ENCODE data around the gene NEK5.
"Not testable (repeated sequence)": the region's sequence is repeated elsewhere in the genome, so short reads cannot be mapped to it uniquely, and the experiment has no call there.

NEK5 gene, protein sequence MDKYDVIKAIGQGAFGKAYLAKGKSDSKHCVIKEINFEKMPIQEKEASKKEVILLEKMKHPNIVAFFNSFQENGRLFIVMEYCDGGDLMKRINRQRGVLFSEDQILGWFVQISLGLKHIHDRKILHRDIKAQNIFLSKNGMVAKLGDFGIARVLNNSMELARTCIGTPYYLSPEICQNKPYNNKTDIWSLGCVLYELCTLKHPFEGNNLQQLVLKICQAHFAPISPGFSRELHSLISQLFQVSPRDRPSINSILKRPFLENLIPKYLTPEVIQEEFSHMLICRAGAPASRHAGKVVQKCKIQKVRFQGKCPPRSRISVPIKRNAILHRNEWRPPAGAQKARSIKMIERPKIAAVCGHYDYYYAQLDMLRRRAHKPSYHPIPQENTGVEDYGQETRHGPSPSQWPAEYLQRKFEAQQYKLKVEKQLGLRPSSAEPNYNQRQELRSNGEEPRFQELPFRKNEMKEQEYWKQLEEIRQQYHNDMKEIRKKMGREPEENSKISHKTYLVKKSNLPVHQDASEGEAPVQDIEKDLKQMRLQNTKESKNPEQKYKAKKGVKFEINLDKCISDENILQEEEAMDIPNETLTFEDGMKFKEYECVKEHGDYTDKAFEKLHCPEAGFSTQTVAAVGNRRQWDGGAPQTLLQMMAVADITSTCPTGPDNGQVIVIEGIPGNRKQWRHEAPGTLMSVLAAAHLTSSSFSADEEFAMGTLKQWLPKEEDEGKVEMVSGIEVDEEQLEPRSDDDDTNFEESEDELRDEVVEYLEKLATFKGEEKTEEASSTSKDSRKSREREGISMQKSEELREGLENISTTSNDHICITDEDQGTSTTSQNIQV

DNA sequence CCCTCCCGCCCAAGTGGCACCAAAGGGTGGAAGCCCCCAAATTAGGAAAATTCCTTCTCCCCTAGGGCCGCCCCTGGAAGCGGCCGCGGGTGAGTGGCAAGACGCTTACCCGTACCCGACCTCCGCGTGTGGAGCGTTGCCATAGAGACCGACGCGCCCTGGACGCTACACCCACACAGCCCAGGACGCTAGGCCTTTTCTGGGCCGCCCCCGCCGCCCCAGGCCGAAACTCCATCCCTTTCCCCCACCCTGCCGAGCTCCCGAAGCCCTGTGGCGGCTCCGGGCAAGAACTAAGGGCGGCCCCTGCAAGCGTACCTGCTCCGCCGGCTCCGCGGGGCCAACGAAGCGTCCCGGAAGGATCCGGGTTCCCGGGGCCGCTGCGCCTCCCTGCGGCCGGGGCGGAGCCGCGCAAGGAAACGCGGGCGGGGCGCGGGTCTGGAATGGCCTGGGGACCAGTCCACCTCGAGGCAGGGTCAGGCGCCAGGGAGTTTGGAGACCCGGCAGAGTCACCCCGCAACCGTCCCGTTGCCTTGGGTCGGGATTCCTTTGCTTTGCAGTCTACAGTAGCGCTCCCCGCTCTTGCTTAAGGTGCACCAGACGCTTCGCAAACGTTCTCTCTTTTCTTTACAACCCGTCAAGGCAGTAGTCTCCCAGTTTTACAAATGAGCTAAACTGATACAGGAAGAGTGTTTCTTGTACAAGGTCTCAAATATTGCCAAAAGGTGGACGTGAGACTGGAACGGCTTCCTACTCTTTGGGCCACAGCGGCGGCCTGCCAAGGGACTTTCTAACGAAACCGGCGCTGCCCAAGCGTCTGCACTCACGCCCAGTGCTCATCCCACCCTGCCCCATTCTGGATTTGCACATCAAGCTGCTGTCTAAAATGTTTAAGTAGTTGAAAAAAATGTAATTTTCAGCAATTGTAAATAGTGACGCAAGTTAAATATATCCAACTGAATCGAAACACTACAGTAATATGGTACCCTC is at the start of gene NEK5:
Gene NEK5 (minus strand): TSS at position 360 of the 987 bp plus-strand sequence. CDS start 1,591 bp downstream, outside the sequence.
- DNase-seq (ENCODE audit: low read depth in 2 of 2, low spot score in 1 of 2) = no peak

DNA sequence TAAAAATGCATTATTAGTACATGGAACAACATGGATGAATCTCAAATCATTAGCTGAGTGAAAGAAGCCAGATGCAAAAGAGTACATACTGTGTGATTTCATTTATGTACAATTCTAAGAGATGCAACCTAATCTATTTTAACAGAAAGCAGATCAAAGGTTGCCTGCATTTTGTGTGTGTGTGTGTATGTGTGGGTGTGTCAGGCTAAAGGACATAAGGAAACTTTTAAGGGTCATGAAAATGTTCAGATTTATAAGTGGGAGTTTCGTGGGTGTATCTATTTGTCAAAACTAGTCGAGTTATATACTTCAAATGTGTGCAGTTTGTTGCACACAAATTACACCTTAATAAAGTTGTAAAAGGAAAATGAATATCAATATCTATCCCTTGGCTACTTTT is 48.4 kb upstream of the NEK5 start:
- DNase-seq (ENCODE audit: low read depth in 2 of 2, low spot score in 1 of 2) = no peak

DNA sequence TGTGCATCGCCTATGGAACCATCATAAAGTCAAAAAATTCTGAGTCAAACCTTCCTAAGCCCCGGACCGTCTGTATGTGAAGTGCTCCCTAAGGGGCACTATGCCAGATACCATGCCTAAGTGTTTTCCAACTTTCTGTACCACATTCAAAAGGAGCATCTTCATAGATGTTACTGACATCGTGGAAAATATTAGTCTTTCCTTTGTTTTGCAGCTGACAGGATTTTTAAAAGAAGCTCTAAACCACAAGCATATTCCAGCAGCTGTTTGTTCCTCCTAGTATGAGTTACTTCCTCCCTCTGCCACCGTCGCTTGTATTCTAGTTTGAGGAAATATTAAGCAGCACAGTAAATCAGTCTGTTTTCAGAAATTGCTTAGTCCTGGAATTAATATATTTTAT is 45.1 kb upstream of the NEK5 start:
- not testable (repeated sequence) for DNase-seq (ENCODE audit: low read depth in 2 of 2, low spot score in 1 of 2)

DNA sequence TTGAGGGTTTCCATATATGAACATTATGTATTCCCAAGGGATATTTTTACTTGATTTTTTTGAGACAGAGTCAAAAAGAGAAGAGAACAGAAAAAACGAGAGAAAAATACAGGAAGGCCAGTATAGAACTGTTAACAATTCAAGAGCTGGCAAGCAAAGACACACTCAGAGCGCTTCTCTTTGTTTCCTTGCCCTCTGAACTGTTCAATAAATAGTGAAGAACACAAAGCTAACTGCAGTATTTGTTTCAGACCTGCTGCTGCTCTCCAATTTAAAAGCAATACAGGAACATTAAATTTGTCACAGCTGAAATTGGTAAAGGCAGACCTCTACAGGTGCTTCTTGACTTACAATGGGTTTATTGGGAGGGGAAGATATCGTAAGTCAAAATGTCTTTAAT is 44.5 kb upstream of the NEK5 start:
- no peak for DNase-seq (ENCODE audit: low read depth in 2 of 2, low spot score in 1 of 2)

DNA sequence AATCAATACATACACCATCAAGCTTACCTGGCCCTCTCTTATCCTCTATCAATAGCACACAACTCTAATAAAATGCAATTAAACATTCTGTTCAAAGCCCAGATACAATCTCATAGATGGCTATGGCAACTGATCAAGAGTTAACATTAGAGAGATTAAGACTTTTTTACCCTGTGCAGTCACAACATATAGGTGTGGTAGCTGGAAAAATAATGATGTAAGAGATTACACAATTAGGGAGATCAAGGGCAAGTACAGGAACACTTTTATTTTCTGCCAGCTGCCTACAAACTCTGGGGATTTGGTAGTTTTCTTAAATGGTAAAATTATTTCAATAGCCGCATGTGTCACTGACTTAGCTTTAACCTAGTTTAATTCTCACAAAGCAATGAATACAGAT is 42.8 kb upstream of the NEK5 start:
- not testable (repeated sequence) for DNase-seq (ENCODE audit: low read depth in 2 of 2, low spot score in 1 of 2)

DNA sequence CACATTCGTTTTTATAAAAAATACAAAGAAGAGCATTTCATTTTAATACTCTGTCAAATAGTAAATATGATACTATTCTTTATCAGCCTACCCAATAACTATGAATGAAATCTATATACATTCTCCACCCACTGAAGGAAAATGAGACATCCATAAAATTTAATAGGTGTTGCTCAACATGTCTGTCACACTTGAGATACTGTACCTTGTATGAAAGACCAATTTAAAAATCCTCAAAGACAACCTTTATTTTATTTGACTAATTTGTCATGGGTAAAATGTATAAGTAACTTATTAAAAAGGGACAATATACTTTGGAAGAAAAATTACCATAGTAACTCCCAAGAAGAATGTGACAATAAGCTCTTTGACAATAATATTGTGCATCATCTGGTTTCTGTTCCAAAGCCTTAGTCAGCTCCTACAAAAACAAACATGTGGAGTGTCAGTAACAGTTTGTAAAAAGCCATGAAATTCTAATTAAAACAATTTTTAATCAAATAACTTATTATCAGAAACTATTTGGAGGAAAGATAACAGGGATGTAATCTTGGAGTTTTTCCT is 42.0 kb upstream of the NEK5 start:
- DNase-seq (ENCODE audit: low read depth in 2 of 2, low spot score in 1 of 2) = not testable (repeated sequence)

DNA sequence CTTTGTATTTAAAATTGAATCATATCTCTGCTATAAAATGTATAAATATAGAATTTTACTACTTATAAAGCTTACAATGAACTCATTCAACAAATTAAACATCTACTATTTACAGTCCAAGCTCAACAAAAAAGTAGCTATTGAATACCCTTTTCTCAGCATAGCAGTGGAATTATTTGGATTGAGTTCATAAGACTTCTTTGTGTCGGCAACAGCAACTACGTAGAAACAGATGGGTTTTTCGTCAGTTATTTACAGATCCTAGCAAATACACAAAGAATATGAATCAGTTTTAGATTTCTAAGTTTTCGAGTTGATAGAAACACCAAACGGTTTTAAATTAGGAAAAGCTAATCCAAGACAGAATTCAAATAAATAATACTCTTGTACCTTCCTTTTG is 41.0 kb upstream of the NEK5 start:
- no peak for DNase-seq (ENCODE audit: low read depth in 2 of 2, low spot score in 1 of 2)

DNA sequence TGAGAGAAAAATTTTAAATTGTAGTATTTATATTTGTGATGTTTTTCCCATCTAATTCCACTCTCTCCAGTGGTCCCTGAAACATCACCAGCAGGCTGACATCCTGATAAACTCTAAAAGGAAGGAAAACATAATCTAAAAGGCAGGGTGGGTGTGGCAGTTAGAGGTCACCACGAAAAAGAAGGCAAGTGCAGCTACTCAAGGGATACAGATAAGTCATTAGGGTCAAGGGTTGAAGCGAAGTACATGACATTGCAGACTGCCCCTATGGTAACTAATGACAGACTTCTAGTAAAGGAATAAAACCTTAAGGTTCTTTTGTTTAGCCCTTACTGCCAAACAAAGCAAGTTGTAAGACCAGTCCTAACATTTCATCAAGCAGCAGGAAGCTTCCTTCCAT is 36.5 kb upstream of the NEK5 start:
- DNase-seq (ENCODE audit: low read depth in 2 of 2, low spot score in 1 of 2) = no peak

DNA sequence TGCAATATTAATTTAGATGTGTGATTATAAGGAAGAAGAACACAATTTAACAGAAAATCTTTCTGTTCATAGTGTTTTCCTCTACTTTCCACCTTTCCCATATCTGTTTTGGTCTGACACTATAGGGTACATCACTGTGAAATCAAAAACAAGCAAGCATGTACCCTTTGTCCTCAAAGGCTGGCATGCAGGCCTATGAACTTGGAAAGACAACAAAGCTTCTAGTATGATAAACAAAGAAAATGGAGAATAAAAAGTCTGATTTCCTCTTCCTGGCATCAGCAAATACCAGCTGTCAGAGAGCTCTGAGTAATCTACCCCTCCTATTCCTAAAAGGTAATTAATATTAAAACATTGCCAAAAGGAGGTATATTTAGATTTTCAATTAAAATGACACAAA is 36.1 kb upstream of the NEK5 start:
- no peak for DNase-seq (ENCODE audit: low read depth in 2 of 2, low spot score in 1 of 2)

DNA sequence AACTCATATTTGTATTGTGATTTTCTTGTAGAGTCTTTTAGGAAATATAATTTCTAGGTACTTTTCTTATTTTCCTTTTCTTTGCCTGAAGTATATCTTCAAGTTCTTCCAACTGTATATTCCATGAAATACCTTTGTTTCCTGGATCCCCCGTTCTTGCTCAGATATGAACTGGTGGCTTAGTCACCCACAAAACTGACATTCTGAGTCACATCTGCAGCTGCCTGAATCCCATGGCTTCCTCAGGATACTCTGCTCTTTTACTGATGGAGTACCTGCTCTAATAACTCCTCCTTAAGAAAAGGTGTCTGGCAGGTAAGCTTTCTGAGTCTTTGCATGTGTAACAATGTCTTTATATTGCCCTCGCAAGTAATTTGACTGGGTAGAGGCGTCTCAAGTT is 35.0 kb upstream of the NEK5 start:
- DNase-seq (ENCODE audit: low read depth in 2 of 2, low spot score in 1 of 2) = not testable (repeated sequence)

DNA sequence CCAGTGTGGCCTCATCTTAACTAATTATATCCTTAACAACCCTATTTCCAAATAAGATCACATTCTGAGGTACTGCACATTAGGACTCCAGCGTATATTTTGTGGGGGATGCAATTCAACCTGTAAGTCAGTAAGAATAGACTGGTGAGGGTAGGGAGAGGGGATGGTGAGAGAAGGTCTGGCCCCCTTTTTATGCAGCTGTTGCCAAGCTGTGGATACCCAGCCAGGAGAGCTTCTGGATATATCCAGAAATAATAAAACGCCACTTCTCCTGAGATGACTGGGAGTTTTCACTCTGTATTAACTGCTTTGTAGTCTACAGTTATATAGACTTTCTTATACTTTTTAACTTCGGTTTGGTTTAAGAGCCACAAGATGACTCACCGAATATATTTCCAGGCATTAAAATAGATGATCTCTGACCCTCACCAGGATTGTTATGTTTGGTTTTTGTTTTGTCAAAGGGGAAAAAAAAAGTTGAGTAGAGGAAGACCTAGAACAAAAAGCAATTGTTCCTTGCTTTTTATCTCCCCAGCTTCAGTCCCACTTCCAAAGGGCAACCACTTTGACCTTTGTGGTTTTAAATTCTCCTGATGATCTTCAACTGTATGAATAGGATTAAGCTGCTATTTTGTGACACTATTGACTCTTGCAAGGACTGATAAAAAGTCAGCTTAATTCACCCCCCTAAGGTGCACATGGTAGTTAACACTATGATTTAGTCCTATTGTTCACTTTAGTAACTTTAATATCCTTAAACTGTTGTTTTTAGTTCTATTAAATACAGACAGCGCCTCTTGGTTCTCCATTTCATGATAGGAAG is 33.6 kb upstream of the NEK5 start:
- DNase-seq (ENCODE audit: low read depth in 2 of 2, low spot score in 1 of 2) = no peak

DNA sequence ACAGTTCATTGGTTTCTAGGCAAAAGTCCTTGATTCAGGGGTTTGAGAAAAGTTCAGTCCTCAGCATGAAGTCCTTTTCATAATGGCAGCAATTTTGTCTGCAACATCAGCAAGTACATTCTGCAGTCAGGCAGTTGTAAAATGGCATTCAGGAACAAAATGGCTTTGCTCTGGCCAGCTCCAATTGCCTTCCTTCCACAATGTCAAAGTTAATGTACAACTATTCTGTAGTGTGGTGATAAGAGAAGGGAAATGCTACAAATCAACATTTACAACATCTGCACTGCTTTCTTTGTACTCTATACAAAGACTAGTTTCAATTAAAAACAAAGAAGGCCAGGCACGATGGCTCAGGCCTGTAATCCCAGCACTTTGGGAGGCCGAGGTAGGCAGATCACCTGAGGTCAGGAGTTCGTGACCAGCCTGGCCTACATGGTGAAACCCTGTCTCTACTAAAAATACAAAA is 32.3 kb upstream of the NEK5 start:
- no peak for DNase-seq (ENCODE audit: low read depth in 2 of 2, low spot score in 1 of 2)

DNA sequence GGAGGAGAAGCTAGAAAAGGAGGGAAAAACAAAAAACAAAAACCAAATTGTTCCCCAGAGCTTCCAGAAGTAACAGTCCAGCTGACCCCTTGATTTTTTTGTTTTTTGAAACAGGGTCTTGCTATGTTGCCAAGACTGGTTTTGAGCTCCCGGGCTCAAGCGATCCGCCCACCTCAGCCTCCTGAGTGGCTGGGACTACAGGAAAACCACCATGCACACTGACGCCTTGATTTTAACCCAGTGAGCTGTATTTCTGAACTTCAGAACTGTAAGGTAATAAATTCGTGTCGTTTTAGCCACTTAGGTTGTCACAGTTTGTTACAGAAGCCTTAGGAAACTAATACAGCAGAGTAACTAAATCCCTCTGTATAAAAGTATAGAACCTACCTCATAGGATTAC is 31.6 kb upstream of the NEK5 start:
- no peak for DNase-seq (ENCODE audit: low read depth in 2 of 2, low spot score in 1 of 2)

DNA sequence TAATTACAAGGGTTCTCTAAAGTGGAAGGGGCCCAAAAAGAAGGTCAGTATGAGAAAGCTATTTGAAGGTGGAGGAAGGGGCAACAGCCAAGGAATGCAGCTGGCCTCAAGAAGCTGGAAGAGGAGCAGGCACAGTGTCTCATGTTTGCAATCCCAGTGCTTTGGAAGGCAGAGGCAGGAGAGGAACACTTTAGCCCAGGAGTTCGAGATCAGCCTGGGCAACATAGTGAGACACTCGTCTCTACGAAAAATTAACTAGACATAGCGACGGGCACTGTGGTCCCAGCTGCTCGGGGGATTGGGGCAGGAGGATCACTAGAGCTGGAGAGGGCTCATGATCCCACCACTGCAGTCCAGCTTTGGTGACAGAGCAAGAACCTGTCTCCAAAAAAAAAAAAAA is 31.2 kb upstream of the NEK5 start:
- DNase-seq (ENCODE audit: low read depth in 2 of 2, low spot score in 1 of 2) = no peak

DNA sequence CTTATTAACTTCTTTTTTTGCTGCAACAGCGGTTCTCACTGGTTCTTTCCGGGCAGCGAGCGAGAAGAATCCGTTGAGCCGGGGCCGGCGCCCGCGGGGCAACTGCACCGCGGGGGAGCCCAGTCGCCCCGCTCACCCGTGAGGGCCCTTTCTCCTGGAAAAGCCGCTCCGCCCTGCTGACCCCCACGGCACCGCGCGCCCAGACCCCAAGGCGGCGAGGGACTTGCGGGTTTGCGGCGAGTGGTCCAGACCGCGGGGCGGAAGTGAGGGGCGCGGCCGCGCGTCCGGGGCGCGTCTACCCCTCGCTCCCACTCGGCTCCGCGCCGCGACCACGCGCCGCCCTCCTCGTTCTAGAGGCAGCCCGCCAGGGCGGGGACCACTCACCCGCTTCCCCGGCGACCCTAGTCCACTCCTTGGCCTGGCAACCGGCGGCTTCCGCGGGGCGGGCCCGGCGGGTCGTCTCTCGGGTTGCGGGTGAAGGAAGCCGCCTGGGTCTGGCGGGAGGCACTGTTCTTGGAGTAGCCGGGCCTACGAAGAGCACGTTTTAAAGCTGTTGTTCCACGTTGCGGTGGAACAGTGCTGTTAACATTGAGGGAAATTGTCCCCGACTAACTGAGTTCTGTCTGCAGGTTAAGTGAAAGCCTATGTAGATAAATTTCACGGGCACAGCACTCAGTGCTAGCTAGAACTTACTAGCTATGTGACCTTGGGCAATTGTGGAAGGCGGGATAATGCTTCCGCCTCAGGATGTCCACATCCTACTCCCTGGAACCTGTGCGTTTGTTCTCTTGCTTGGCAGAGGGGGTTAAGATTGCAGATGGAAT is 30.5 kb upstream of the NEK5 start, which contains the start of gene NEK3:
Gene NEK3 (minus strand): TSS at position 439 of the 824 bp plus-strand sequence. CDS start 3,406 bp downstream, outside the sequence.
- peak; percentile 7 to 24 for DNase-seq (ENCODE audit: low read depth in 2 of 2, low spot score in 1 of 2)

DNA sequence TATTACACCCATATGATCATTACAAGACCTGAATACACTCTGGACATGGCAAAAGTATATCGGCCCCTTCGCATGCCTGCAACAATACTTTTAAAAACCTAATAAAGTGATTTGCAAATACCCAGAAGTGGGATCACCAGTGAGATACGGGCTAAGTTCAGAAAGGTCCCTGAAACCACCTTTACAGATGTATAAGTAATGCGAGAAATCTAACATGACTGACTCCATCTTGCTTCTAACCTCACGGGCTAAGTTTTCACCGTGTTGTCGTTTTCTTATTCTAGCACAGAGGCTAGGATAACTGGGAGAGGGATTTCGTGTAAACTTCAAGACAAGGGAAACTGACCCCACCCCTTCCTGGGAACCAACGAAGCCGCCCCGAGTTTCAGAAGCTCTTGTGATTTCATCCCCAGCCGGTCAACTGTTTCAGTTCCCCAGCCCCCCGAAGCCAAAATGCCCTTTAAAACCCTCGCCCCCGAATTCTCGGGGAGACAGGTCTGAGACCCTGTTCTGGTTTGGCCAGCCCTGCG is 29.8 kb upstream of the NEK5 start:
- peak in 1 of 2 donors; percentile 2 for DNase-seq (ENCODE audit: low read depth in 2 of 2, low spot score in 1 of 2)

DNA sequence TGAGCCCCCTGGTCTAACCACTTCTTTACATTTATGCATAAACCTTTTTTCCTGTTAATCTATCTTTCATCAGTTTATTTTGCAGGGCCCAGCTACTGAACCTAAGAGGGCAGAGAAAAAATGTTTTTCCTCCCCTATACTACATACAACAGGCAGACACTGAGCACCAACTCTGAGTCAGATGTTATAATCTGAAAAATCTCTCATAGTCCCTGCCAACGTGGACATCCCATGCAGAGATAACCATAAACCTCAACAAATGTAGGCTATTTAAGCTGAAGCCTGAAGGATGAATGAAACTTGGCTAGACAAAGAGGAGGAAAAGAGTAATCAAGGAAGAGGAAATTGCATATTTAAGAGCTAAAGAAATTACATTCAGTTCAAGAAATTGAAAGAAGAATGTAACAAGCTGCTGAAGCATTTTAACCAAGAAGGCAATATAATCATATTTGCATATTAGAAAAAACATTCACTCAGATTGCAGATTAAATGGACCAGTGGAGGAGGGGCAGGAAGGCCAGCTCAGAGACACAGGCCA is 27.9 kb upstream of the NEK5 start:
- DNase-seq (ENCODE audit: low read depth in 2 of 2, low spot score in 1 of 2) = no peak

DNA sequence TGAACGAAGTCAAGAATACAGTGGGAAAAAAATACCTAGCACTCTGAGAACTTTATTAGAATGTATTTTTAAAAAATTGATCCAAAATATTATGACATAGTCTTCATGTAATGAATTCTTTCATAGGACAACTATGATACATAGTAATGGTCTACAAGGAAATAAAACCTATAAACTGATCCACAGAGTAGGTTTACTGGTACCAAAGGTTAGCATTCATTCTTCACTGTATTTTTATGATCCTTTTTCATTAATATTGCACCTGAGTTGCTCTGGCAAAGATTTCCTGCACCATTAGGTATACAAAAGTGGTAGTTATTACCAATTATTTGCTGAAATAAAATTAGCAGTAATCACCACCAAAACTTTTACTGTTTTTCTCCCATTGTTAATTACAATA is 26.3 kb upstream of the NEK5 start:
- DNase-seq (ENCODE audit: low read depth in 2 of 2, low spot score in 1 of 2) = no peak
